HepG2 (cell line): ENCODE data around the gene COL8A2. TPM values are rescaled to one million over a fixed set of nuclear protein-coding genes. Genes with fewer than 3 reads are reported as not detected.

ENCODE experiments used
- ATAC-seq: fragments of 200-7000 bp; cut with Tn5 transposase; 3 replicates; pipeline ENCODE4 v1.9.1; 2020; ENCODE audit warnings: mild to moderate bottlenecking, moderate library complexity
- BruUV-seq: library from RNA; stranded (reverse); fragments of 400-500 nt; replicated peaks from 2 replicates; lab custom pipeline; 2021; lab: Mats Ljungman, UMichigan
- CTCF ChIA-PET: fragments of 300-600 bp; formaldehyde crosslinking; extraction: SDS; loops from one replicate; lab custom pipeline; 2021; ENCODE audit warnings: low total read pairs, inconsistent platforms, low intra/inter-chr PET ratio; lab: Yijun Ruan, JAX
- POLR2A ChIA-PET: fragments of 350-600 bp; sonication (Branson Sonifier 250); formaldehyde crosslinking; loops from one replicate; lab custom pipeline; 2020; ENCODE audit warnings: antibody characterized with exemption, inconsistent platforms; lab: Yijun Ruan, JAX
- DNase-seq: peaks from one replicate; pipeline ENCODE4 v3.0.0-alpha.2; 2015; ENCODE audit warnings: low spot score
- FAIRE-seq: peaks from 3 replicates; lab custom pipeline; 2011; peaks lifted over from hg19 to GRCh38; lab: Jason Lieb, UNC
- H2AFZ ChIP-seq: one replicate; pipeline ENCODE4 v1.6.1; 2011; ENCODE audit warnings: low read length, inconsistent platforms
- H3K27ac ChIP-seq: fragments of 300-600 bp; 3 replicates; pipeline ENCODE4 v1.8.0; 2011; ENCODE audit warnings: mixed run types, mild to moderate bottlenecking, mixed read lengths, low read length, inconsistent platforms; ENCODE audit not compliant: insufficient read depth; ENCODE audit errors: extremely low read length
- H3K27me3 ChIP-seq, 2 experiments: fragments of 200-600 bp in 1 of 2; 2 replicates in 1 of 2; 3 replicates in 1 of 2; pipeline versions ENCODE4 v1.6.0 to v1.8.0; 2011; ENCODE audit warnings: low read length in 2 of 2, mild to moderate bottlenecking in 2 of 2, moderate library complexity in 2 of 2, inconsistent platforms in 1 of 2; ENCODE audit not compliant: insufficient read depth in 2 of 2, control insufficient read depth in 1 of 2
- H3K36me3 ChIP-seq, 2 experiments: fragments of 200-600 bp in 1 of 2; replicated peaks in 1 of 2; 2 replicates in 1 of 2; 3 replicates in 1 of 2; pipeline versions ENCODE4 v1.5.1 to v1.8.0; 2011; ENCODE audit warnings: low read length in 2 of 2, inconsistent platforms in 1 of 2; ENCODE audit not compliant: insufficient read depth in 2 of 2, control insufficient read depth in 1 of 2
- H3K4me1 ChIP-seq: 2 replicates; pipeline ENCODE4 v1.5.1; 2012; ENCODE audit warnings: low read length, inconsistent platforms; ENCODE audit not compliant: insufficient read depth
- H3K4me2 ChIP-seq: 2 replicates; pipeline ENCODE4 v1.6.0; 2011; ENCODE audit warnings: low read depth, low read length, inconsistent platforms
- H3K4me3 ChIP-seq, 3 experiments: fragments of 200-600 bp in 1 of 3; sonication (generic), shearing (Covaris generic) in 1 of 3; replicated peaks in 1 of 3; 2 replicates each; pipeline ENCODE4 v1.5.1; 2011 to 2016; ENCODE audit warnings: low read length in 3 of 3, inconsistent platforms in 2 of 3, low read depth in 2 of 3, mild to moderate bottlenecking in 2 of 3, control low read depth in 1 of 3, mixed read lengths in 1 of 3; ENCODE audit not compliant: insufficient read depth in 1 of 3
- H3K79me2 ChIP-seq: one replicate; pipeline ENCODE4 v1.6.1; 2011; ENCODE audit warnings: low read length, inconsistent platforms; ENCODE audit not compliant: insufficient read depth
- H3K9ac ChIP-seq: 2 replicates; pipeline ENCODE4 v1.6.0; 2011; ENCODE audit warnings: mild to moderate bottlenecking, low read depth, low read length, inconsistent platforms; ENCODE audit not compliant: insufficient read depth
- H3K9me3 ChIP-seq: 2 replicates; pipeline ENCODE4 v1.5.1; 2012; ENCODE audit warnings: mild to moderate bottlenecking, low read length
- H4K20me1 ChIP-seq: 2 replicates; pipeline ENCODE4 v1.6.0; 2011; ENCODE audit warnings: inconsistent platforms, mild to moderate bottlenecking, low read length, moderate library complexity; ENCODE audit not compliant: insufficient read depth
- ETV6 ChIP-seq: sonication (generic); formaldehyde crosslinking; conservative IDR thresholded peaks from 2 replicates; pipeline ENCODE4 v1.4.0; 2020; ENCODE audit warnings: missing genetic modification reagents
- REXO4 ChIP-seq: sonication (generic); formaldehyde crosslinking; IDR thresholded peaks from 2 replicates; pipeline ENCODE4 v1.8.0; 2022; ENCODE audit warnings: missing genetic modification reagents, mild to moderate bottlenecking, borderline replicate concordance
- SIX1 ChIP-seq: sonication (generic); formaldehyde crosslinking; IDR thresholded peaks from 2 replicates; pipeline ENCODE4 v1.4.0; 2020; ENCODE audit warnings: missing genetic modification reagents, borderline replicate concordance
- SKI ChIP-seq: fragments of 450-650 bp; IDR thresholded peaks from one replicate; pipeline ENCODE4 v1.6.1; 2018; ENCODE audit warnings: mild to moderate bottlenecking; ENCODE audit not compliant: partially characterized antibody
- TP53 ChIP-seq: sonication (generic); formaldehyde crosslinking; conservative IDR thresholded peaks from 2 replicates; pipeline ENCODE4 v1.4.0; 2020; ENCODE audit warnings: missing genetic modification reagents
- ZFYVE20 ChIP-seq: sonication (generic); formaldehyde crosslinking; IDR thresholded peaks from 2 replicates; pipeline ENCODE4 v1.8.0; 2023; ENCODE audit warnings: low read depth, mild to moderate bottlenecking, moderate library complexity, missing genetic modification reagents, borderline replicate concordance
- WGBS: methylation state at CpG from one replicate; pipeline ENCODE4 v1.1.6; 2017; ENCODE audit warnings: low lambda C conversion rate; 5-methylcytosine and 5-hydroxymethylcytosine counted together
- in situ Hi-C: cut with HindIII; loops from 2 replicates; pipeline ENCODE4 v1.10.0; 2017; ENCODE audit warnings: low pct_unique_long_range_greater_than_20kb; ENCODE audit not compliant: extremely low pct_ligation_motif_present
- intact Hi-C: fragments of 100-400 bp; cut with micrococcal nuclease; formaldehyde crosslinking; loops from one replicate; pipeline ENCODE4 v1.10.0; 2022; ENCODE audit not compliant: unreplicated experiment
- polyA plus RNA-seq, 8 experiments: library from polyadenylated mRNA; depleted of rRNA in 3 of 8; stranded (reverse) in 7 of 8; unstranded in 1 of 8; fragments of >200 nt; fragmentation: Illumina TruSeq in 4 of 8; extraction: Trizol in 4 of 8; gene quantifications; 2 replicates each; pipeline versions ENCODE4 v1.2.1 to v1.2.3, GENCODE V29; 2011 to 2016; ENCODE audit warnings: low read depth in 4 of 8, missing spikeins in 1 of 8, mixed read lengths in 1 of 8; ENCODE audit not compliant: insufficient read depth in 1 of 8
- total RNA-seq, 5 experiments: library from RNA; depleted of rRNA; stranded (reverse); fragments of >200 nt; fragmentation: Illumina TruSeq; extraction: Trizol; gene quantifications; 2 replicates each; pipeline ENCODE4 v1.2.3, GENCODE V29; 2016; ENCODE audit warnings: low read depth in 1 of 5
- TF ChIP-seq, protein P1 (sequence below): sonication (generic); formaldehyde crosslinking; IDR thresholded peaks from 2 replicates; pipeline ENCODE4 v1.5.1; 2020; ENCODE audit warnings: mild to moderate bottlenecking, missing genetic modification reagents
- TF ChIP-seq, protein P2 (sequence below): sonication (generic); formaldehyde crosslinking; IDR thresholded peaks from 2 replicates; pipeline ENCODE4 v1.5.0; 2020; ENCODE audit warnings: mild to moderate bottlenecking, missing genetic modification reagents
- TF ChIP-seq, protein P3 (sequence below): sonication (generic); formaldehyde crosslinking; IDR thresholded peaks from 2 replicates; pipeline ENCODE4 v1.4.0; 2020; ENCODE audit warnings: missing genetic modification reagents

Gene COL8A2
- total and polyA plus RNA-seq, 2 of the 13 experiments (the other 11 are each of a cell fraction or from before 2014, with no cell fraction given) = 0.13 to 0.24 TPM

DNA sequence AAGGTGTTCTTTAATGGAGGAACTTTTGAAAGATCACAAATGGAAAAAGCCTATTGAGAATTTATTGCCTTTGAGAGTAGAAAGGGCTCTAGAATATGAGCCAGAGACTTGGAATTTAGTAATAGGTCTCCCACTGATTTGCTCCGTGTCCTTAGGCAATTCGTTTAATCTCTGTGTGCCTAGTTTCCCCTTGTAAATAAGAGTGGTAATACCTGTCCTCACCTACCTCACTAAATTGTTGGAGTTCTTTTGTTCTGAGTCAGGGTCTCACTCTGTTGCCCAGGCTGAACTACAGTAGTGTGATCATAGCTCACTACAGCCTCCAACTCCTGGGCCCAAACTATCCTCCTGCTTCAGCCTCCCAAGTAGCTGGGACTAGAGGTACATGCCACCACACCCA lies 56.2 kb downstream of the COL8A2 start:
- no peaks in the 10 kb centered on the region for H3K79me2 ChIP-seq
- POLR2A ChIA-PET = no interaction called here
- no TSS peak for BruUV-seq
- CTCF ChIA-PET = no interaction called here
- no peak overlapping the region for H2AFZ ChIP-seq
- H3K4me1 ChIP-seq = no peaks in the 10 kb centered on the region
- no peak overlapping the region for H3K27ac ChIP-seq
- ATAC-seq (no peak), FAIRE-seq (no peak), DNase-seq (no peak)
- intact Hi-C loops = no loop called here
- TF ChIP-seq, protein P1, sequence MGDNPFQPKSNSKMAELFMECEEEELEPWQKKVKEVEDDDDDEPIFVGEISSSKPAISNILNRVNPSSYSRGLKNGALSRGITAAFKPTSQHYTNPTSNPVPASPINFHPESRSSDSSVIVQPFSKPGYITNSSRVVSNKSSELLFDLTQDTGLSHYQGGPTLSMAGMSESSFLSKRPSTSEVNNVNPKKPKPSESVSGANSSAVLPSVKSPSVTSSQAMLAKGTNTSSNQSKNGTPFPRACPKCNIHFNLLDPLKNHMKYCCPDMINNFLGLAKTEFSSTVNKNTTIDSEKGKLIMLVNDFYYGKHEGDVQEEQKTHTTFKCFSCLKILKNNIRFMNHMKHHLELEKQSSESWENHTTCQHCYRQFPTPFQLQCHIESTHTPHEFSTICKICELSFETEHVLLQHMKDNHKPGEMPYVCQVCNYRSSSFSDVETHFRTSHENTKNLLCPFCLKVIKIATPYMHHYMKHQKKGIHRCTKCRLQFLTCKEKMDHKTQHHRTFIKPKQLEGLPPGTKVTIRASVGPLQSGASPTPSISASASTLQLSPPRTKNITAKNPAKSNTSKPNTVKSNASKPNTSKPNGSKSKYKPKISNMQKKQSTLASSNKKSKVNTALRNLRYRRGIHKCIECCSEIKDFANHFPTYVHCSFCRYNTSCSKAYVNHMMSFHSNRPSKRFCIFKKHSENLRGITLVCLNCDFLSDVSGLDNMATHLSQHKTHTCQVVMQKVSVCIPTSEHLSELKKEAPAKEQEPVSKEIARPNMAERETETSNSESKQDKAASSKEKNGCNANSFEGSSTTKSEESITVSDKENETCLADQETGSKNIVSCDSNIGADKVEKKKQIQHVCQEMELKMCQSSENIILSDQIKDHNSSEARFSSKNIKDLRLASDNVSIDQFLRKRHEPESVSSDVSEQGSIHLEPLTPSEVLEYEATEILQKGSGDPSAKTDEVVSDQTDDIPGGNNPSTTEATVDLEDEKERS = no peak
- TF ChIP-seq, protein P2, sequence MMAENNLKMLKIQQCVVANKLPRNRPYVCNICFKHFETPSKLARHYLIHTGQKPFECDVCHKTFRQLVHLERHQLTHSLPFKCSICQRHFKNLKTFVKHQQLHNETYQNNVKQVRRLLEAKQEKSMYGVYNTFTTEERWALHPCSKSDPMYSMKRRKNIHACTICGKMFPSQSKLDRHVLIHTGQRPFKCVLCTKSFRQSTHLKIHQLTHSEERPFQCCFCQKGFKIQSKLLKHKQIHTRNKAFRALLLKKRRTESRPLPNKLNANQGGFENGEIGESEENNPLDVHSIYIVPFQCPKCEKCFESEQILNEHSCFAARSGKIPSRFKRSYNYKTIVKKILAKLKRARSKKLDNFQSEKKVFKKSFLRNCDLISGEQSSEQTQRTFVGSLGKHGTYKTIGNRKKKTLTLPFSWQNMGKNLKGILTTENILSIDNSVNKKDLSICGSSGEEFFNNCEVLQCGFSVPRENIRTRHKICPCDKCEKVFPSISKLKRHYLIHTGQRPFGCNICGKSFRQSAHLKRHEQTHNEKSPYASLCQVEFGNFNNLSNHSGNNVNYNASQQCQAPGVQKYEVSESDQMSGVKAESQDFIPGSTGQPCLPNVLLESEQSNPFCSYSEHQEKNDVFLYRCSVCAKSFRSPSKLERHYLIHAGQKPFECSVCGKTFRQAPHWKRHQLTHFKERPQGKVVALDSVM (CRISPR knock-in tag) = 0 out of 2 replicates have a peak, but pooled peaks have one; percentile 43
- H3K9ac ChIP-seq = no peak overlapping the region
- H4K20me1 ChIP-seq = no peaks in the 10 kb centered on the region
- H3K9me3 ChIP-seq = no peaks in the 10 kb centered on the region
- in situ Hi-C loops = no loop called here
- H3K4me2 ChIP-seq = no peak overlapping the region
- no peak overlapping the region for H3K4me3 ChIP-seq
- no peaks in the 10 kb centered on the region for H3K36me3 ChIP-seq
- H3K27me3 ChIP-seq = no peaks in the 10 kb centered on the region
- WGBS = 83% methylated on average over 2 of the region's 2 CpGs

DNA sequence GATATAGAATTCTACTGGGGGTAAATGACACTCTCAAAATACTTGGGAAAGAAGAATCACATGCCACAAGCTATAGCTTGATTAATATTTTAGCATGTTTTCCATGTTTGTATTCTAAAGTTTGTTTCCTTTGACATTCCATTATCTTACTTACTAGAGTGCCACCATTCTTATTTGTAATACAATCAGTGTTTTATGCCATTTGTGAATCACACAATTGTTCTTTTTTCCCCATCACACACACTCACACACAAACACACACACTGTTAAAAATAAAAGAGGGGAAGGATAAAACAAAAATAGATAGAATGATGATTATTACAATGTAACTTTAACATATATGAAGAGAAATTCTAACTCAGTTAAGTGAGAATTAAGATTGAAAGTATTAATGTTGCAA lies 57.2 kb downstream of the COL8A2 start:
- Histone ChIP-seq H3K36me3 (no peaks in the 10 kb centered on the region), H2AFZ (no peak overlapping the region), H4K20me1 (no peaks in the 10 kb centered on the region), H3K79me2 (no peaks in the 10 kb centered on the region), H3K27ac (no peak overlapping the region), H3K4me3 (no peak overlapping the region), H3K4me1 (no peaks in the 10 kb centered on the region), H3K4me2 (no peak overlapping the region), H3K9me3 (no peaks in the 10 kb centered on the region), H3K27me3 (no peaks in the 10 kb centered on the region), H3K9ac (no peak overlapping the region)
- in situ Hi-C loops (no loop called here), intact Hi-C loops (no loop called here)
- FAIRE-seq (no peak), ATAC-seq (no peak), DNase-seq (no peak)
- ChIA-PET CTCF (no interaction called here), POLR2A (no interaction called here)
- no TSS peak for BruUV-seq
- TF ChIP-seq TP53 (CRISPR knock-in tag) = no peak
- no peak for TF ChIP-seq SKI
- no peak for TF ChIP-seq REXO4 (CRISPR knock-in tag)
- TF ChIP-seq, protein P3, sequence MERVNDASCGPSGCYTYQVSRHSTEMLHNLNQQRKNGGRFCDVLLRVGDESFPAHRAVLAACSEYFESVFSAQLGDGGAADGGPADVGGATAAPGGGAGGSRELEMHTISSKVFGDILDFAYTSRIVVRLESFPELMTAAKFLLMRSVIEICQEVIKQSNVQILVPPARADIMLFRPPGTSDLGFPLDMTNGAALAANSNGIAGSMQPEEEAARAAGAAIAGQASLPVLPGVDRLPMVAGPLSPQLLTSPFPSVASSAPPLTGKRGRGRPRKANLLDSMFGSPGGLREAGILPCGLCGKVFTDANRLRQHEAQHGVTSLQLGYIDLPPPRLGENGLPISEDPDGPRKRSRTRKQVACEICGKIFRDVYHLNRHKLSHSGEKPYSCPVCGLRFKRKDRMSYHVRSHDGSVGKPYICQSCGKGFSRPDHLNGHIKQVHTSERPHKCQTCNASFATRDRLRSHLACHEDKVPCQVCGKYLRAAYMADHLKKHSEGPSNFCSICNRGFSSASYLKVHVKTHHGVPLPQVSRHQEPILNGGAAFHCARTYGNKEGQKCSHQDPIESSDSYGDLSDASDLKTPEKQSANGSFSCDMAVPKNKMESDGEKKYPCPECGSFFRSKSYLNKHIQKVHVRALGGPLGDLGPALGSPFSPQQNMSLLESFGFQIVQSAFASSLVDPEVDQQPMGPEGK = no peak
- TF ChIP-seq ZFYVE20 (CRISPR knock-in tag) = no peak
- no peak for TF ChIP-seq SIX1
- TF ChIP-seq ETV6 (CRISPR knock-in tag) = no peak
